ENCODE measurements around the gene DLGAP1.

DLGAP1 gene

DNA sequence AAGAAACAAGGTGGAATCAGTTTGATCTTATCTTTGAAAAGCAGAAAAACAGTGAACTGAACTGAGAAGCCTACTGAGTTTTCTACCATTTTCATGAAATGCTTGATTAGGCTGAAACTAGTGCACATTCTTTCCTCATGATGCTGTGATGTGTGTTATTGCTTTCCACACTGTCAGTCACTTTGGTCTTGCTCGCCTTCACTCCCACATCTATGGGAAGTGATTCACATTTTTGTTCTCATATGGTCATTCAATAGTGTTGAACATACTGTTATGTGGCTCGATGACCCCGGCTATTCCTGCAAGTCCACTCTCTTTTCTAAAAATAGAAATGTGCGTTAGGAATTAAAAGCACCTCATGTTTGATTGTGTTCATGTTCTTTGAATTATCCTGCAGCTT is 875.4 kb downstream of the DLGAP1 start:
- DNase-seq (ENCODE audit: low spot score): no peak

DNA sequence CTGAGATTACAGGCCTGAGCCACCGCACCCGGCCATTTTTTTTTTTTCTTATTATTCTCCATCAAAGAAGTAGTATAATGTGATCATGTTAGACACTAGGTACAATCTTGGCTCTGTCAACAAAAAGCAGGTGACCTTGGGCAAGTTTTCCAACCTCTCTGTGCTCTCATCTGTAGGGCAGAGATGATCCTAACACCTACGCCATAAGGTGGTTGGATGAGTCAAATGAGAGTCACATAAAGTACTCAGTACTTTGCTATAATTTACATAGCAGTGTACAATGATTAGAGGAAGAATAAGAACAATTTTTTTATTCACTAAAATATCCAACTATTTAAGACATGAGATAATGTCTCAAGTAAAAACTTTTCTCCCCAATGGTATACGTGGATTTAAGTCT is 876.5 kb downstream of the DLGAP1 start:
- DNase-seq (ENCODE audit: low spot score): no peak

DNA sequence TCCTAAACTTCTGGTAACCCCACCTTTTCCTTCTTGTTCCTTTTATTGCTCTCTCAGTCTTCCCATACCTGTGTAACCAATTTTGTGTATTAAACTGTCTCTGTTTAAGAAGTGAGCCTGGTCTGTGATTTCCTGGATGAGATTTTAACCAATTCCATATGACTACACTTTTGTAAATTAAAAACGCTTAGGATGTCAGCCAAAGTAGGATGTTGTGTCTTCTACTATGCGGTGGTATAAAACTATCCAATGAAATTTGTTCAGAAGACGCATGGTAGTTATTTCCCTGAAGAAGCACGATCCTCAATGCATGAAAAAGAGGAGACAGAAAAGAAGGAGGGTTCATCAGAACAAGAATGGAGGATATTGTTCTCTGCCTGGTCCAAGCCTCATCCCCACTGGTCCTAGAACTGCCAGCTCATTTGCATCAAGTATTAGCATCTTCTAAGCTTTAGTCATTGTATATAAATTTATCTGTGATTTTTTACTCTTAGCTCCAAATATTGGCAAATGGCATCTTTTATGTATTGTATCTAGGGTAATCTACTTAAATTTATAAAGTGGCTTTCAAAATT is 877.7 kb downstream of the DLGAP1 start:
- DNase-seq (ENCODE audit: low spot score): no peak

DNA sequence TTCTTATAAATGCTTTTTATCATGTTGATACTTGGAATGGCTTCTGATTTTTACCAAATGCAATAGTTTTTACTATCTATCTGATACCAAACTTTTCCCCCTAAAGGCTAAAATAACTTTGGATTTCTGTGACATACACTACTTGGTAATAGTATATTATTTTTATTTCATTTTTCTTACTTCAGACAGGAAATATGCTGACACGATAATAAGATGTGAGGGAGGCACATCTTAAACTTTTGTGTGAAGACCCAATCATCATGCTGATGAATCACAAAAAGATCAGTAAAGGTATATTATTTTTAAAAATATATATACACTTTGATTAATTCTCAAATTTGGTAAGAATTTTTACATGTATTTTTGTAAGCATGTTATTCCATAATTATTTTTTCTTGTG is 882.3 kb downstream of the DLGAP1 start:
- DNase-seq (ENCODE audit: low spot score): no peak

DNA sequence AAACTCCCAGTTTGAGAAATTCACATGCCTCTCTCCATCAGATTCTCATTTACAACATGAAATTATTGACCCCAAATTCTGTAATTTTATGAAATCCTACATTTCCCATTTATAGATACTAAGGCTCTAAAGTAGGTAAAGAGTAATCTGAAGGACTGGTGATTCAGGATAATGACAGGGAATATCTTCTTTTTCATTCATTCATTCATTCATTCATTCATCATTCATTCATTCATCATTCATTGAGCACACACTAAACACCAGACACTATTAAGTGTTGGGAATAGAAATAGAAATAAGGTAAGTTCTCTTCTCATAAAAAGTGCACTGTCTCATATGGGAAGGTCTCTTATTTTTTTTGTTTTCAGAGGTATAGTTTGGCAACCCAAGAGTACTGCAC is 888.3 kb downstream of the DLGAP1 start:
- DNase-seq (ENCODE audit: low spot score): no peak

DNA sequence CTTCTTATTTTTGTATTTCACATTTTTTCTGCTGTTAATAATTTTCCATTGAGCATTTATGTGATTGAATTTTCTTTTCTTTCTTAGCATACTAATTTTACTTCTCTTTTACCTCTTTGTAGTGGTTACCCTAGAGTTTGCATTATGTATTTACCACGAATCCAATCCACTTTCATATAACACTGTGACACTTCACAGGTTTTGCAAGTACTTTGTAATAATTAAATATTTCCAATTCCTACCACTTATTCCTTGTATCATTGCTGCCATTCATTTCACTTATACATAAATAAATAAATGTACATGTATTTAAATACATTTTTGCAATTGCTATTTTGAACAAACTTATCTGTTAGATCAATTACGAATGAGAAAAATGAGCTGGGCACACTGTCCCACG is 894.4 kb downstream of the DLGAP1 start:
- DNase-seq (ENCODE audit: low spot score): no peak

DNA sequence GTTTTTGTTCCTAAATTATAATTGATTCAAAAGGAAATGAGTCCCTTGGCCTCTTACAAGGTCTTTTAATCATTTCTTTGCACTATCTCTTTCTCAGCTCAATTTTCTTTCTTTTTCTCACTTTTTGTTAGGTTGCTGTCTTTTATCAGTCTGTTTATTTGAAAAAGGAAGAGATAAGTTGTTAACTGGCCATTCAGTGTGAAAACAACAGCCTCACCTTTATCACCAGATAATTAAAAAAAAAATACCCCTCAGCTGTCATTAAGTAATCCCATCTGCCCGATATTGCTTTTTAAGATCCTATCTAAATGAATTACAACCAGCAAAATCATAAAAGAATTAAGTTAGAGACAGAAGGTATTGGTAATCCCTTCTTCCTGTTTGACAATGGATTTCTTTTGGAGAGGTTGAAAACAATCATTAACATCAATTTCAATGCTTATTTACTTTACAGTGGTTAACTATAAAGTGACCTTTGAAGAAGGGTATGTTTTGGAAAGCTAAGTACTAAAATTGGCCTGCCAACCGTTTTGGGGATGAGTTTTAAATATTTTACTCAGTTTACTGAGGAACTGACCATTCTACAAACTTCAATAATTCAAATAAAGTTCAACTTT is 900.2 kb downstream of the DLGAP1 start:
- DNase-seq (ENCODE audit: low spot score): no peak

DNA sequence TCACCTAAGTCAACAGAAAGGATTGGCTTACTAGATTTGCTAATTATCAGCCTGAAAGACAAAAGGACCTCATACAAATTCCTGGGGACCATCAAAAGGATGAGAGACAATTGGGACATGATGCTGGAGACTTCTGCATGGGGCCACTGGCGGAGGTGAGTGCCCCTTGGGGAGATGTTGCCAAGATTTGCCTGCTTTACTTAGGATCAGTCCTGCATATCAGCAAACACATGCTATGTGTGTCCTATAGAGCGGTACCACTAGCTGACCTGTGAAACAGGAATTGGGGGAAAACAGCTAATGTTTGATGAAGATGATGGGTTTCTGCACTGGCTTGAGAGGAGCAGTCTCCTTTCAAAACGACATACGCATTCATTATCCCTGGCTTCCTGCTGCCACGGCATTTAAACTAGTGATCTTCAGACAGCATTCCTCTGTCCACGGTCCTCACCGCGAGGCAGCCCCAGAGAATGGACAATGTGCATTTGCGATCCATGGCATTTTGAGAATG is 901.0 kb downstream of the DLGAP1 start:
- DNase-seq (ENCODE audit: low spot score): no peak

DNA sequence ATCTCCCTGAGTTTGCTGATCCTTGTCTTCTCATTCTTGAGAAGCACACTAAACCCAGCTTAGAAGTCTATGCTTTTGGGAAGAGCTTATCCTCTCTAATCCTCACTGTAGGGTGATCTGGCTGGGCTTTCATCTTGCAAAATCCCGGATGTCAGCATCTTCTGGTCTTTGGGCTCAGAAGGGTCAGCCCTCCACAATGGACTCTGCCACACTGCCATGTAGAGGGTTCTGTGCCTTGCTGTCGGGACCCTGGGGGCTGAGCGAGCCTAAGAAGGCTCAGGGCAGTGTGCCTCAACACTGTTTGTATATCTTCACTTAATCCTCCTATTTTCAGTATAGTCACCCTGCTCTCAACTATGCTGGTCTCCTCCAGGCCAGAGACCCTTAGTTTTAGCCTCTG is 902.8 kb downstream of the DLGAP1 start:
- DNase-seq (ENCODE audit: low spot score): no peak

DNA sequence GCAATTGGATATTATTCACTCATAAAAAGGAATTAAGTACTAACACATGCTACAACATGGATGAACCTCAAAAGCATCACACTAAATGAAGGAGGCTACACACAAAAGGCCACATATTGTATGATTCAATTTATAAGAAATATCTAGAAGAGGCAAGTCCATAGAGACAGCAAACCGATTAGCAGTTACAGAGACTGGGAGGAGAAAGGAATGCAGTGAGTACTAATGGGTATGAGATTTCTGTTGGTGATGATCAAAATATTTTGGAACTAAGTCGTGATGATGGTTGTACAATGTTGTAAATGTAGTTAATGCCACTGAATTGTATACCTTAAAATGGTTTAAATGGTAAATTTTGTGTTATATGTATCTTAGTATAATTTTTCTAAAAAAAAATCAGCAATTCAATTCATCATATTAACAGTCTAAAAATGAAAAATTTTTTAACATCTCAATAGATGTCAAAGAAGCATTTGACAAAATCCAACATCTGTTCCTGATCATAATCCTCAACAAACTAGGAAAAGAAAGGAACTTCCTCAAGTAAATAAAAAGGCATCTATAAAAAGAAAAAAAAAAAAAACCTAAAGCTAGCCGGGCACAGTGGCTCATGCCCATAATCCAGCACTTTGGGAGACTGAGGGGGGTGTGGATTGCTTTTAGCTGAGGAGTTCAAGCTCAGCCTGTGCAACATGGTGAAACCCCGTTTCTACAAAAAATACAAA is 907.1 kb downstream of the DLGAP1 start:
- no peak for DNase-seq (ENCODE audit: low spot score)

DNA sequence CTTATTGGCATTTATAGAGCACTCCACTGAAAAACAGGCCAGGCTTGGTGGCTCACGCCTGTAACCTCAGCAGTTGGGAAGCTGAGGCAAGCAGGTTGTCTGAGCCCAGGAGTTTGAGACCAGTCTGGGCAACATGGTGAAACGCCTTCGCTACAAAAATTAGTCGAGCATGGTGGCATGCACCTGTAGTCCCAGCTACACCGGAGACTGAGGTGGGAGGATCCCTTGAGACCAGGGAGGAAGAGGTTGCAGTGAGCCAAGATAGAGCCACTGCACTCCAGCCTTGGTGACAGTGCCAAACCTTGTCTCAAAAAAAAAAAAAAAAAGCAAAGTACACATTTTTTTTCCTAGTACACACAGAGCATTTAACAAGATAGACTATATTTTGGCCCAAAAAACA is 909.0 kb downstream of the DLGAP1 start:
- no peak for DNase-seq (ENCODE audit: low spot score)

DNA sequence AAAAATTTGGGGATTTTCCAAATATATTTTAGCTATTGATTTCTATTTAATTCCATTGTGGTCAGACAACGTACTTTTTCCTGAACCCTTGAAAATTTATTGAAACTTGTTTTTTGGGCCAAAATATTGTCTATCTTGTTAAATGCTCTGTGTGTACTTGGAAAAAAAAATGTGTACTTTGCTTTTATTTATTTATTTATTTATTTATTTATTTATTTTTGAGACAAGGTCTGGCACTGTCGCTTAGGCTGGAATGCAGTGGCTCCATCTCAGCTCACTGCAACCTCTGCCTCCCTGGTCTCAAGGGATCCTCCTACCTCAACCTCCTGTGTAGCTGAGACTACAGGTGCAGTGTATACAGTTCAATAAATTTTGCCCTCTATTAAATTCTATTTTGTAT is 910.6 kb downstream of the DLGAP1 start:
- no peak for DNase-seq (ENCODE audit: low spot score)

DNA sequence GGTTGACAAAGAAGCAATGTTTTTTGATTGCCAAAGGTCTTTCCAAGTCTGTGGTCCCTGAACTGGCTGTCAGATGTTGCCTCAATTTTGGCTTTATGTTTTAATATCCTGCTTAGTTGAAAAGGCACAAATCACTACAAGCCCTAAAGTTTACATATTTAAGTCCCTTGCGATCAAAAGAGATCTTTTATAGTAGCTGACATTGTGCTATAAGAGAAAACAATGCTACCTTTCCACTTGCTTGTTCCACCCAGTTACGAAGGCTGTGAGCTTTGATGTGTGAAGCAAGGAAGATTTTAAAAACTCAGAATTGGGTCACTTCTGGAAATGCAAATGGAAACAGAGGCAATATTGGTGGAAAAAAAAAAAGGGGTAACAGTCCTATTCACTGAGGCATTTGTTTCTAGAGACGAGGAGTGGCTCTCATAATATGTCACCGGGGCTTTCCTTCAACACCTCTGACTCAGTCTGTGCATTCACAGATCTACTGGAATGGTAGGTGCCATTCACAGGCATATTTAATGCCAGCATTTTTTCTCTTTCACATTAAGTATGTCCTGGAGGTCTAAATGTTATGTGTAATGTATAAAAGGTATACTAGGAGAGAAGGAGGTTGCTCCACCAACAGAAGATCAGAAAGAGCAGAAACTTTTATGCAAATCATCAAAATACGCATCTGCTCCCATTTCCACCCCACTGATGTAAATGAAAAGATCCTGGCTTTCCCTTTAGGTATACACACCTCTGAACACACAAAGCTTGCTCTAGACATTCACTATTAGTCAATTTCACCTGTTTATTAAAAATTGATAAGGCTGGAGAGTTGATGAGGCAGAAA is 913.3 kb downstream of the DLGAP1 start:
- DNase-seq (ENCODE audit: low spot score): no peak

DNA sequence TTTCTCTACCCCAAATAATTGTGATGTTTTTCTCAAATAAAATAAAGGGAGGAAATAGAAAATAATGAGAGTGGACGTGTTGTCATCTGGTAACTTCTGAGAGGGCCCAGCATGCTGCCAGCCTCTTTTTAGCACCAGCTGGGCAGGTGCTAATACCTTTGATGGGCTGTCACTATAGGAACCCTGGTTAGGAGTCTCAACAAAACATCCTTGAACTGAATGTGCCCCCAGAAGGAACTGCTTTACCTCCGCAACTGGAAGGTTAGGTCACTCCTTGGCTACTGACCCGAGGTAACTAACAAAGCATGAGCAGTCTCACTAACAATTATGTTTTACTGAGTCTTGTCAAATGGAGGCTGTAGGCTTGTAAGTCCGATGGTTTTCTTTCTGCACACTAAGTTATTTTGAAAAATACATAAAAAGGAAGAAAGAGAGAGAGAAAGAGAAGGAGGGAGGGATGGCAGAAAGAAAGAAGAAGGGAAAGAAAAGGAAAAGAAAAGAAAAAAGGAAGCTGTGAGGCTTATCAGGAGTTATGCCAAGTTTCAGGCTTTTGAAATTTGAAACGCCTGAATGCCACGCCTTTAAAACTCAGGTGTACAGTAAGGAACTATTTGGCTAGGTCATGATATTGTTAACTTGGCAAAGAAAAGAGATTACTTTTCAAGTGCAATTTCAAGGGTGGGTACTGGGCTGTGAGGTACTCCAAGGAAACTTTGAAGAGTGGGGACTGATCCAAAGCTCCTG is 914.1 kb downstream of the DLGAP1 start:
- no peak for DNase-seq (ENCODE audit: low spot score)

DNA sequence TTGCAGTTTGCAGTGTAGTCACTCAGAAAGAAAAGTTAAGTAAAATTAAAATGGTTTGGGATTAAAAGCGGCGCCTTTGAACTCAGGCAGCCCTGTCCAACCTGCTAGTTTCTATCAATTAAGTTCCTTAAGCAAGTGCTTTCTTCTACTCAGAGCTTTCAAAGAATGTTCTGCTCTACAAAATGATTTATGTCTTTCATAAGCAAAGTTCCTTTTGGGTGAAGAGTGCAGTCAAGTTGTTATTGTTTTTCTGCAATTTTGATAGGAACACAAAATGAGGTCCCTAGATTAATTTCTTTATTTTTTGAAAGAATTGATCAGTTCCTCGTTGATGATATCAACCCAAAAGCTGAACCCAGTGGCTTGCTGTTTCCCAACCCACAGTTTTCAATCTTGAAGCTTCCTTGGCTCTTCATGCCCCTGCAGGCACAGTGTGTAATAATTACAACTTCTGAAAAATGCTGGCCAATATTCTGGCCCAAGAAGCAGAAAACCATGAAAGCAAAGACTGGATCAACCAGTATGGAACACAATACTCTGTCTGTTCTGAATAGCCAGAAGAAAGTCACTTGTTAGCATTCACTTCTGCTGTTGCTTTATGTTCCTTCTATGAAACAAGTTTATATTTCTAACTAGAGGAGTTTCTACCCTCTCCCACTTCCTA is 916.0 kb downstream of the DLGAP1 start:
- DNase-seq (ENCODE audit: low spot score): no peak

DNA sequence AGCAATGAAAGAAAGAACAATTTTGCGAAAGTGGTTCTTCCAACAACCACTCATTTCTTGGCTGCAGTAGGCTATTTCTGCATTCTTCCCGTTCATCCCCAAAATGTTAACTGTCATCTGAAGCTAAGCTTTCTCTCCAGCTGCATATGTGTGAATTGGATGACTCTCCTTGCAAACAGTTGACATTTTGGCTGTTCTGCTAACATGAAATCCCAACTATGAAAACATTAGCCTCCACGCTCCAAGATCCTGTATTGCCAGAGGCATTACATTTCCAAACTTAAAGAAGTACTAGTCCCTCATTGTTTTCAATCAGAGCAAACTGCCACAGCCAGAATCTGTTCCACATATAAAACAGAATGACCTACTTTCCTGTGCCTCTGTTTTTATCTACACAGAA is 916.7 kb downstream of the DLGAP1 start:
- DNase-seq (ENCODE audit: low spot score): no peak

DNA sequence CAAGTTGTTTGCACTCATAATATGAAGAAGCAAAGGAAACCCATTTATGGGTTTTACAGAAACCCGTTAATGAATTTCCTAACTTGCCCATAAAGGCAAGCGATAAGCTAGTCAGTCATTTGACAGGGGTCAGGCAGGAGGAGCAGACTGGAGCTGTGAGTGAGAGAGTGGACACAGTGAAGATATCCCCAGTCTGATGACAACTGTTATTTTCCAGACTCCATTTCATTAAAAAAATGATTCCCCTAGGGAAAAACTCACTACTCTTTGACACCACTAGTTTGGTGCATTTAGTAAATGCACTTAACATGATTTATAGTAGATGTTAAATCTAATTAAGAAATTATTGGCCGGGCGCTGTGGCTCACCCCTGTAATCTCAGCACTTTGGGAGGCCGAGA is 924.3 kb downstream of the DLGAP1 start:
- no peak for DNase-seq (ENCODE audit: low spot score)

DNA sequence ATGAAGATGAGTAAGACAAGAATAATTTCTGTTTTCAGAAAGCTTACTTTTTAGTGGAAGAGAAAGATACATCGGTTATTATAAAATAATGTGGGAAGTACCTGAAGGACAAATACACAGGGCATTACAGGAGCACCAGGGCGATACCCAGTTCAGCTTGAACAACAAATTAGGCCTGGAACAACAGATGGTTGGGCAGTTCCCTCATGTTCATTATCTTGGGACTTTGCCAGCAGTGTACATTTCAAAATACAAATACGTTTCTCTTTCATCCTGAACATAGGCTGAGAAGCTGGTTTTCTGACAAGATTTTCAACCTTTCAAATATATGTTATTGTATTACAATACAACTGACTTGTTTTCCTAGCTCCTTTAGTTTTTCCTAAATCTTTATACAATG is 925.5 kb downstream of the DLGAP1 start:
- DNase-seq (ENCODE audit: low spot score): no peak

DNA sequence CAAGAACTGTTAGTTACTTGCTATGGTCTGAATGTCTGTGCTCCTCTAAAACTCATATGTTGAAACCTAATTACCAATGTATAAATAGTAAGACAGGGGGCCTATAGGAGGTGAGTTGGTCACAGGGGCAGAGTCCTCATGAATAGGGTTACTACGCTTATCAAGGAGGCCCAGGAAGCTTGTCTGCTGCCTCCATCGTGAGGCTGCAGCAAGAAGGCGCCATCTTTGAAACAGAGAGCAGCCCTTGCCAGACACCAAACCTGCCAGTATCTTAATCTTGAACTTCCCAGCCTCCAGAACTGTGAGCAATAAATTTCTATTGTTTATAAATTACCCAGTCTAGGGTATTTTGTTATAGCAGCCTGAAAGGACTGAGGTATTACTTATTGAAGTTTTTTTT is 926.0 kb downstream of the DLGAP1 start:
- no peak for DNase-seq (ENCODE audit: low spot score)

DNA sequence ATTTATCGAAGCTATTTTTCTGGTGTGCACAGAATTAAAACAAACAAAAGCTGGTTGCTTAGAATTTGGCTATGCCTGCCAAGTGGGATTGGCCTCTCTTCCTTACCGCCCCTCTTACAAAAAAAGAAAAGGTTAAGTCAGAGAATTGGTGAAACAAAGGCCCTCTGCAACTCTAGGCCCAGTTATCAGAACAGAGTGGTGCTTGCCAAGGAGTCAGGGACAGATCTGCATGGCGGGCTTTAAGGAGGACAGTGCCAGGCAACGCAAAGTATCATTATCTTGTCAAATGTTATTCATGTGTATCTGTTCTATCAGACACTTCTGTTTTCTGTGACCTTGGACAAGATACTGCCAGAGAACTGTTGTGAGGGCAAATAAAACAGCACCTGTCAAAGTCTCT is 926.9 kb downstream of the DLGAP1 start:
- no peak for DNase-seq (ENCODE audit: low spot score)
